Testis (tissue), 3 donors: ENCODE results near the gene FITM1. TPM values are rescaled to one million over a fixed set of nuclear protein-coding genes. Genes with fewer than 3 reads are reported as not detected.

Experiments used
- DNase-seq: peaks from one replicate; pipeline ENCODE4 v3.0.0-alpha.2; 2019
- H3K27ac ChIP-seq, 2 donors: fragments of 200-600 bp; sonication (generic); one replicate each; pipeline ENCODE4 v1.5.1; 2019
- H3K27me3 ChIP-seq: fragments of 200-600 bp; sonication (generic); one replicate; pipeline ENCODE4 v1.5.1; 2019
- H3K36me3 ChIP-seq: fragments of 200-600 bp; sonication (generic); one replicate; pipeline ENCODE4 v1.5.1; 2017; ENCODE audit warnings: low read depth; ENCODE audit errors: missing control alignments
- H3K4me1 ChIP-seq: fragments of 200-600 bp; sonication (generic); one replicate; pipeline ENCODE4 v1.5.1; 2019
- H3K4me3 ChIP-seq, 2 donors: fragments of 200-600 bp; sonication (generic); one replicate each; pipeline ENCODE4 v1.5.1; 2017 to 2019
- H3K9me3 ChIP-seq: fragments of 200-600 bp; sonication (generic); one replicate; pipeline ENCODE4 v1.5.1; 2017
- POLR2A ChIP-seq: fragments of 450-650 bp; IDR thresholded peaks from one replicate; pipeline ENCODE4 v1.6.1; 2017; ENCODE audit warnings: antibody characterized with exemption, mild to moderate bottlenecking, moderate library complexity
- WGBS, 2 donors: methylation state at CpG; one replicate each; pipeline ENCODE4 v1.1.5; 2018; 5-methylcytosine and 5-hydroxymethylcytosine counted together
- intact Hi-C: fragments of 100-400 bp; cut with DNase I; formaldehyde crosslinking; loops from one replicate; pipeline ENCODE4 v1.15.1; 2023; ENCODE audit warnings: low total_unique reads
- polyA plus RNA-seq: library from polyadenylated mRNA; stranded (reverse); fragments of 350-450 nt; fragmentation: Illumina TruSeq; extraction: RNeasy Lipid Tissue Mini Kit (QIAGEN cat#74804); gene quantifications from one replicate; pipeline ENCODE4 v1.2.3, GENCODE V29; 2014; ENCODE audit warnings: low read depth, low replicate concordance; ENCODE audit not compliant: insufficient read depth
- total RNA-seq, 2 donors: library from RNA; depleted of rRNA; stranded (reverse); fragments of >200 nt; gene quantifications; one replicate each; pipeline ENCODE4 v1.2.3, GENCODE V29; 2016
- TF ChIP-seq, protein P1 (sequence below), 3 experiments: fragments of 450-650 bp in 2 of 3; fragments of 200-600 bp in 1 of 3; sonication (generic) in 1 of 3; IDR thresholded peaks; one replicate each; pipeline ENCODE4 v1.5.1; 2016 to 2019; ENCODE audit warnings: antibody characterized with exemption in 3 of 3, mild to moderate bottlenecking in 2 of 3, moderate library complexity in 1 of 3

The FITM1 gene
- total and polyA plus RNA-seq, 3 donors from 2014 or later = 2.2 to 3.7 (median 3.5) TPM

DNA sequence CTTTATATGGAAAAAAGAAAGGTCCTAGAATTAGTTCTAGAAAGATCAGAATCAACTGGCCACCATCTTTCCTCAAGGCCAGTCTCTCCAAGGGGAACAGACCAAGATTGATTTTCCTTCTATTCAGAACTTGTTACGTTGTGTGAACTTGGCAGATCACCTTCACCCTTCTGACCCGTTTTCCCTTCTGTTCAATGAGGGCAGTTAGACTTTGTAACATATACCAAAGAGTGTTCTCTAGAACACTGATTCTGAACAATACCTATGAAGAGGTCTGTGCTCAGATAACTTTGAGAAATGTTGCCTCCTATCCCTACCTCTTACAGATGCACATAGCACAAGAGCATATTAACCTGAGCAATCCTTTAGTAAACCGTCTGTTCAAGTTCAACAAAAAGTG, 47.0 kb upstream of the FITM1 start:
- intact Hi-C loops = no loop called here
- no peaks in the 10 kb centered on the region for H3K27me3 ChIP-seq
- H3K36me3 ChIP-seq = no peaks in the 10 kb centered on the region
- WGBS, 2 donors = 68 to 77% methylated on average over 3 of the region's 3 CpGs
- no peak overlapping the region for H3K27ac ChIP-seq
- H3K9me3 ChIP-seq = no peaks in the 10 kb centered on the region
- no peak for DNase-seq
- peaks cover 4% of the 10 kb centered on the region for H3K4me1 ChIP-seq
- TF ChIP-seq, protein P1, sequence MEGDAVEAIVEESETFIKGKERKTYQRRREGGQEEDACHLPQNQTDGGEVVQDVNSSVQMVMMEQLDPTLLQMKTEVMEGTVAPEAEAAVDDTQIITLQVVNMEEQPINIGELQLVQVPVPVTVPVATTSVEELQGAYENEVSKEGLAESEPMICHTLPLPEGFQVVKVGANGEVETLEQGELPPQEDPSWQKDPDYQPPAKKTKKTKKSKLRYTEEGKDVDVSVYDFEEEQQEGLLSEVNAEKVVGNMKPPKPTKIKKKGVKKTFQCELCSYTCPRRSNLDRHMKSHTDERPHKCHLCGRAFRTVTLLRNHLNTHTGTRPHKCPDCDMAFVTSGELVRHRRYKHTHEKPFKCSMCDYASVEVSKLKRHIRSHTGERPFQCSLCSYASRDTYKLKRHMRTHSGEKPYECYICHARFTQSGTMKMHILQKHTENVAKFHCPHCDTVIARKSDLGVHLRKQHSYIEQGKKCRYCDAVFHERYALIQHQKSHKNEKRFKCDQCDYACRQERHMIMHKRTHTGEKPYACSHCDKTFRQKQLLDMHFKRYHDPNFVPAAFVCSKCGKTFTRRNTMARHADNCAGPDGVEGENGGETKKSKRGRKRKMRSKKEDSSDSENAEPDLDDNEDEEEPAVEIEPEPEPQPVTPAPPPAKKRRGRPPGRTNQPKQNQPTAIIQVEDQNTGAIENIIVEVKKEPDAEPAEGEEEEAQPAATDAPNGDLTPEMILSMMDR (IDR thresholded peaks at IDR 0.05) = no peak
- TF ChIP-seq POLR2A = no peak
- H3K4me3 ChIP-seq = no peak overlapping the region

DNA sequence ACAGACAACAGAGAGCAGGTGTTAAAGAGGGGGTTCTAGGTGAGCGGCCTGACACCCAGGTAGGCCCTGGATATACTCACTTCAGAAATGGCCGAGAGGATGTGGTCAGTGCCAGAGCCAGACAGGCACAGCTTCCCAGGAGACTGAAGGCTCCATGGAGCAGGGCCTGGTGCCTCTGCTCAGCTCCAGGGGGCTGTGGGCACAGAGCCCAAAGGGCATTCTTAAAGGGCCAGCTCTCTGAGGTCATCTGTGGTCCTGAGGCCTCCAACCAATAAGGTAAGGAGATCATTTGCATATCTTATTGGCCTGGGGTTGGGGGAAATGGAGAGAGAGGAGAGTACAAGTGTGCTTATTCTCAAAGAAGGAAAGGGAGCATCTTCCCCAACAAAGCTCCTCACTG, 46.0 kb upstream of the FITM1 start:
- peaks cover 4% of the 10 kb centered on the region for H3K4me1 ChIP-seq
- intact Hi-C loops = no loop called here
- H3K27ac ChIP-seq = no peak overlapping the region
- no peak for DNase-seq
- WGBS, 2 donors = 92 to 95% methylated on average over 2 of the region's 2 CpGs
- no peaks in the 10 kb centered on the region for H3K9me3 ChIP-seq
- H3K36me3 ChIP-seq = no peaks in the 10 kb centered on the region
- no peak overlapping the region for H3K4me3 ChIP-seq
- no peaks in the 10 kb centered on the region for H3K27me3 ChIP-seq
- TF ChIP-seq, protein P1 (IDR thresholded peaks at IDR 0.05) = no peak
- TF ChIP-seq POLR2A = no peak

DNA sequence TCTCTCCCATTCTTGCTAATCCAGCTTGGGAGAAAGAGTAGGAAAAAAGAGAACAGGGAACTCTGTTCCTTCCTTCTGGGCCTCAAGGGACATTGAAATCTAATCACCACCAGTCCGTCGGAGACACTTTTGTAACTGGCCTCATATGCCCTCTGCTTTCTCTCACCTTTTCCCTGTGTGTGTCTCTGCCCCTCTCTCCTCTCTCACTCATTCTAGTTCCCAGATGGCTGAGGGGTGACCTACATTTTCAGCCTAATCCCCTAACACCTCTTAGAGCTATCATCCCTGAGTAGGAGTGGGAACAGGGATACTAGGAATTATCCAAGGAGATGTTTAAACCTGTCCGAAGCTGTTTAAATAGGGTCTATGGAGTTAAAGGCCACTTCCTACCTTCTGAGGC, 45.2 kb upstream of the FITM1 start:
- Histone ChIP-seq H3K4me1 (peaks cover 4% of the 10 kb centered on the region), H3K27me3 (no peaks in the 10 kb centered on the region), H3K4me3 (no peak overlapping the region), H3K9me3 (no peaks in the 10 kb centered on the region), H3K36me3 (no peaks in the 10 kb centered on the region), H3K27ac (no peak overlapping the region)
- no peak for DNase-seq
- intact Hi-C loops = no loop called here
- 91% methylated on average over 3 of the region's 3 CpGs for WGBS, 2 donors
- TF ChIP-seq, protein P1 (IDR thresholded peaks at IDR 0.05) = no peak
- no peak for TF ChIP-seq POLR2A

DNA sequence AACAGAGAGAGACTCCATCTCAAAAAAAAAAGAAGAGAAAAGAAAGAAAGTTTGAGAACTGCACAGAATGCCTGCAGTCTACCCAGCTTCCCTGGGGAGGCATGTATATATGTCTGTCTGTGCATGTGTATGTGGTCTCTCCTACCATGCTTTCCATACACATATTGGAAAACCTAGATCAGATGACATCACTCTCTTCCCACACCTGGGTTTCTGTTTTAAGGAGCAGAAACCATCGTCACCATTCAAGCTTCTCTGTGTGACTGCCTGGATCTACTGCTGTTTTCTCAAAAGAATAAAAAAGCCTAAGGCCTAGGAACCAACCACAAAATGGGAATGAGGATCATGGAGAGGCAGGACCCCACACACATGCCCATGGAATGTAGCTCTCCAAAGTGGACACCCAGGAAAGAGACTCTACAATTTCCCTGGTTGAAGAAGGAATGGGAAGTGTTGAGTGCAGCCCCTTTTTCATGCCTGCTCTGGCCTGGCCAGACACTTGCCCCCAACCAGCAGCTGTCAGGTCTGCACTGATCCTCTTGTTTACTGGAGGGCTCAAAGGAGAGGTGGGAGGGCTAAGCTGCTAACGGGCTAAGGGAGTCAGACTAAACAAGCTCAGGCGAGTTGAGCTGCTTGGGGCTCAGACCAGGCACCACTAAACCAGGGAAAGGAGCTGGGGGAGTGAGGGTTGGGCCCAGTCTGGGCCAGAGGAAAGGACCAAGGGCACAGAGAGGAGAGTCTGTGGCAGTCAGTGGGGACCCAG, 44.1 kb upstream of the FITM1 start:
- H3K4me3 ChIP-seq = no peak overlapping the region
- H3K9me3 ChIP-seq = no peaks in the 10 kb centered on the region
- no peak overlapping the region for H3K27ac ChIP-seq
- DNase-seq = no peak
- H3K27me3 ChIP-seq = no peaks in the 10 kb centered on the region
- WGBS, 2 donors = 81 to 83% methylated on average over 3 of the region's 3 CpGs
- intact Hi-C loops = no loop called here
- no peak for TF ChIP-seq POLR2A
- TF ChIP-seq, protein P1 (IDR thresholded peaks at IDR 0.05) = no peak
- no peaks in the 10 kb centered on the region for H3K36me3 ChIP-seq
- no peaks in the 10 kb centered on the region for H3K4me1 ChIP-seq

DNA sequence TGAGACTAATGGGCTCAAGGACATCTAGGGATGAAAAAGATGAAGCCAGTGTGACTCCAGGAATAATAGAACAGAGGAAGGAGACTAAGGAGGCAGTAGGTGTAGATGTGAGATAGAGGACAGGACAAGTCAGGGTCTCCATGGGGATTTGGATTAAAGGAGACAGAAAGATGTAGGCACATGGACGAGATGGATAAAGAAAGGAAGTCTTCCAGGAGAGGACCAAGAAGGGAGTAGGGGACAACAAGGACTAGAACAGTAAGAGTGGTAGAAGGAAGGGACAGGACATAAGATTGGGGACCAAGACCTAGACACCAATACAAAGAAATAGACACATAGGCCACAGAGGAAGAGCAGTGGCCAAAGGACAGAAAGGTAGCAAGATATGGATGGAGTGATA, 43.5 kb upstream of the FITM1 start:
- Histone ChIP-seq H3K36me3 (no peaks in the 10 kb centered on the region), H3K4me3 (no peak overlapping the region), H3K4me1 (no peaks in the 10 kb centered on the region), H3K27me3 (no peaks in the 10 kb centered on the region), H3K9me3 (no peaks in the 10 kb centered on the region), H3K27ac (no peak overlapping the region)
- TF ChIP-seq POLR2A = no peak
- TF ChIP-seq, protein P1 (IDR thresholded peaks at IDR 0.05) = no peak
- intact Hi-C loops = no loop called here
- no peak for DNase-seq
- WGBS, 2 donors = 94 to 96% methylated on average over 1 of the region's 1 CpG
